HG02852 (cell line): ENCODE results near the gene PYGB.
"Not testable (repeated sequence)": the region's sequence is repeated elsewhere in the genome, so short reads cannot be mapped to it uniquely, and the experiment has no call there.

Experiments used
- ATAC-seq: cut with Tn5 transposase; IDR thresholded peaks from one replicate; pipeline ENCODE4 v1.9.1; 2021; ENCODE audit warnings: mild to moderate bottlenecking, moderate library complexity; ENCODE audit not compliant: unreplicated experiment

Gene PYGB

DNA sequence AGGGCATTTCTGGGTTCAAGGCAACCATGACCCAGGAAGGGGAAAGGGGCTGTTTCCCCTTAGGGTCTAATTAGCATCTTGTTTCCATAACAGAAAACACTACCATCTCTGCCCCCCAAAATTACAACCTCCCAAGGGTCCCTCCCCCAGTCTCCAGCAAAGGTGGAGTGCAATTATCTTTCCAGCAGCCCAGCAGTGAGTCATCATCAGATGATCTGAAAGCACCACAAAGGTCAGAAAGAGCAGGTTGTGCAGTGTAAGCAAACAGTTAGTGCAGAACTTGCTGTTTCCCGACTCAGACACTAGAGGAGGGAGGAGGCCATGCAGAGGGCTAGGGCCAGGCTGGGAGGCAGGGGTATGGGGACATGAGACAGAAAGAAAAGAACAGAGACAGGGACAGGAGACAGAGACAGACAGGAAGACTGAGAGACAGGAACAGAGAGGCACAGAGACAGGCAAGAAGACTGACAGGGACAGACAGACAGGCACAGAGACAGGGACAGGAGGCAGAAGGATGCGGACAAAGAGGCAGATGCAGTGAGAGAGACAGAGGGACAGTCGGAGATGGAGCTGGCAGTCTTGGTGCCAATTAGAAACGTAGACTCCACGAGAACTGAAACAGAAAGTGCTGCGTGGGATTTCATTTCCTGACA is 62.5 kb downstream of the PYGB start:
- ATAC-seq, result peak; percentile 88

DNA sequence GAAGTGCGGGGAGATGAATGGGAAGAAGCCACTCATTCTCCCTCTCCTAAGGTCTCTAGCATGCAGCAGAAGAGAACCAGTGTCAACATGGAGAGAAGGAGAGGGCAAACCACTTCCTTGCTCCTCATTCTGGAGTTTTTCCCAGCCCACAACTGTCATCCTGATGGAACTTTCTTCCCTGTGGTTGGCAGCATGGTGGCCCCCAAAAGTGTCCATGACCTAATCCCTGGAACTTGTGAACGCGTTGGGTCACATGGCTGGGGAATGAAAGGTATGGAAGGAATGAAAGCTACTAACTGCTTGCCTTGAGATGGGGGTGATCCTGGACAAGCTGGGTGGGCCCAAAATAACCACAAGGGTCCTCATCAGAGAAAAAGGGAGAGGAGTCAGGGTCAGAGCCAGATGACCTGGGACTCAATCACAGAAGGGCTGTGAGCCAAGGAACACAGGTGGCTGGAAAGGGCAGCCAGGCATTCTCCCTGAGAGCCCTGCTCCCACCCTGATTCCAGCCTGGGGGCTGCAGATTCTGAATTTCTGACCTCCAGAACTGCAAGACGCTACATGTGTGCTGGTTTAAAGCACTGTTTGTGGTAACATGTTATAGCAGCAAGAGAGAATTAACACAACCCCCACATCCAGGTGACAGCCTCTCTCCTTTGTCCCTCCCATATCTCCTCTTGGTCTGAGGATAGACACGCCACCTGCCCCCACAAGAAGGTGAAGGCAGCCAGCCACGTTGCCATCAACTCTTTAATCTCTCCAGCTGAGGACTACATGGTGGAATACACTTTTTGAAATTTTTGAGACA is 63.2 kb downstream of the PYGB start:
- no peak for ATAC-seq

DNA sequence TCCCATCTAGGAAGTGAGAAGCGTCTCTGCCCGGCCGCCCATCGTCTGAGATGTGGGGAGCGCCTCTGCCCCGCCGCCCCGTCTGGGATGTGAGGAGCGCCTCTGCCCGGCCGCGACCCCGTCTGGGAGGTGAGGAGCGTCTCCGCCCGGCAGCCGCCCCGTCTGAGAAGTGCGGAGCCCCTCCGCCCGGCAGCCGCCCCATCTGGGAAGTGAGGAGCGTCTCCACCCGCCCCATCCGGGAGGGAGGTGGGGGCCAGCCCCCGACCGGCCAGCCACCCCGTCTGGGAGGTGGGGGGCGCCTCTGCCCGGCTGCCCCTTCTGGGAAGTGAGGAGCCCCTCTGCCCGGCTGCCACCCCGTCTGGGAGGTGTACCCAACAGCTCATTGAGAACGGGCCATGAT is 64.8 kb downstream of the PYGB start:
- not testable (repeated sequence) for ATAC-seq

DNA sequence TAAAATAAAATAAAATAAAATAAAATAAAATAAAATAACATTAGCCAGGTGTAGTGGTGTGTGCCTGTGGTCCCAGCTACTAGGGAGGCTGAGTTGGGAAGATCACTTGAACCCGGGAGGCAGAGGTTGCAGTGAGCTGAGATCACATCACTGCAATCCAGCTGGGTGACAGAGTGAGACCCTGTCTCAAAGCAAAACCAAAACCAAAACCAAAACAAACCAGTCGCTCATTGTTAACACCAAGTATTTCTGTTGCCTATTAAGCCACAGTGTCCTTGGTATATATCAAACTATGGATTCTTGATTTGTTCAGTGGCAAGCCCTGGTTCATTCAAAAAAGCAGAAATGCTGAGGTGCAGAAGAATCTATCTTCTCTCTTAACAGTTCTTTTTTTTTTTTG is 65.7 kb downstream of the PYGB start:
- no peak for ATAC-seq

DNA sequence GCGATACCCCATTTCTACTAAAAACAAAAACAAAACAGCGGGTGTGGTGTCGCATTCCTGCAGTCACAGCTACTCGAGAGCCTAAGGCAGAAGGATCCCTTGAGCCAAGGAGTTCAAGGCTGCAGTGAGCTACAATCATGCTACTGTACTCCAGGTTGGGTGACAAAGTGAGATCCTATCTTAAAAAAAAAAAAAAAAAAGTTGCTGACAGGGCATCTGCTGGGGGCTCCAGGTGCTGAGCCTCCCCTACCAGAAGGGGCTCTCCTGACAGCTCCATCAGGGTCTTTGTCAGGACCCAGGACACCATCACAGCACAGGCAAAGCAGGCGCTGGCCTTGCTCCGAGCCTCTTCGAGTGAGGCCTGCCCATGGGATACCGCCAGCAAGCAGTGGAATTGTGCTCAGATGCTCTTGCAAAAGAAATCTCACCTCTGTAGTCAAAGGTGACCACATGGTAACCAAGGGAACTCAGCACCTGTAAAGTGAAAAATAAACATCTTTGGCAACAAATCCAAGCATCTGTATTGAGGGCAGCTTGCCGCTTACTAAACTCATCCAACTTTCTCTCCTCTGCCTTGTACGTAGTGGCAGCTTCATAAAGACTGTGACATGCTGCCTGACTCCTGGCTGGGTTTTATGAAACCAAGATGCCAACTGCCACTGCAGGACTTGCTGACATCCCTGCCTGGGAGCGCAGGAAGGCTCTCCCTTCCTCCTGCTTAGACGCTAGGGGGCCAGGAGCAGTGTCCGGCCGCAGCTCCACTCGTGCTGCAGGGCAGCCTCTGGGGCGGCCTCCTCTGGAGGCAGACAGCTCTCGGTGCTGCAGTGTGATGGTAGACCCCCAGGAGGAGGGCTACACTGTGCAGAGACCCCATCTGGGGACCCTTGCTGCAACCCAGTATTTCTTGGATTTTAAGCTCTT is 66.9 kb downstream of the PYGB start:
- no peak for ATAC-seq

DNA sequence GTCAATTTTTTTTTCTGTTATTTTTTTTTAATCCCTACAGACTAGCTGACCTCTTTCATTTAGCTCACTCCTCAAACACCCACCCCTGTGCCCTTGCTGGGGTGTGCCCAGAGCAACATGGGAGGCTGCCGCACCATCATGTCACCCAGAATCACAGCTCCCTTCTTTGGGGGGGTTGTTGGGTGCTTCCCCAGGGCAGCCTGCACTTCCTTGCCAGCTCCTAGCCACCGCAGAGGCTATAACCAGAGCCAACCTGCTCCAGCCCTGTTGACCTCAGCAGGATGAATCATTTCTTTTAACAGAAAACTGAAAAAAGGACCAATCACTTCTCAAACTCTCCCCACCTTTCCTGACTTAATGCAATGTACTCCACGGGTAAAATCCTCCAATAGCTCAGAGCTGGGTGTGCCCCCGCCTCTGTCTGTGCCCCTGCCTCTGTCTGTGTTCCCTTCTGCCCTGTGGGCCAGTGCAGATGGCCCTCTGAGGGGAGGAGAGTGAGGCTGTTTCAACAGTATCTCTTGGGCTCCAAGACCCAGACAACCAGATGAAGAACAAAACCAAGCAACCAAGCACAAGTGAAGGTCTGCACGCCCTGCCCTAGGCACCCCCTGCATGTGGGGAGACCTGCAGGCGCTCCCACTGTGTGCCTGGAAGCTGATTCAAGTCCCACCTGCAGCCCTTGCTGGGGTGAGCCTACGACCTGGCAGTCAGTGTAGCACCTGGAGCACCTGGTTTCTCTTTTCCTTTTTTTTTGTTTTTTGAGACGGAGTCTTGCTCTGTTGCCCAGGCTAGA is 67.7 kb downstream of the PYGB start:
- no peak for ATAC-seq

DNA sequence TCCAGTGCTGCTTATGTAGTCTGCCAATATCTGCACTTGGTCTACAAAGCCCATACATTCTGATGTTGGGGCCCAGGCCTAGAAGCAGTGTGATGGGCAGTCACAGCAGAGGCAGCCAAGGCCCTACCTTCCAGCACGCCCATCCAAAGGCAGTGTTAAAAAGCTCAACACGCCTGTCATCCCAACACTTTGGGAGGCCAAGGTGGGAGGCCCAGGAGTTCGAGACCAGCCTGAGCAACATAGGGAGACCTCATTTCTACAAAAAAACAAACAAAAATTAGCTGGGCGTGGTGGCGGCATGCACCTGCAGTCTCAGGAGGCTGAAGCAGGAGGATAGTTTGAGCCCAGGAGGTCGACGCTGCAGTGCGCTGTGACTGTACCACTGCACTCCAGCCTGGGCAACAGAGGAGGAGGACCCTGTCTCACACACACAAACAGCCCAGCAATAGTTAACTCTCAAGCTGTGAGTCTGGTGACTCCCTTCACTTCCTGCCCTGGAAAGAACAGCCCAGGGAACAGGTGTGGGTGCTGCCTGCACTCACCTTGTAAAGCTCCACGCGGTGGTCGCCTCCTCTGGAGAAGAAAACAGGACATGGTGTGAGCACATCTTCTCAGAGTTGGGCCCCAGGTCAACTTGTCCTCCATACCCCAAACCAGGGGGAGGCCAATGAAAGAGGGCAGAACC is 68.8 kb downstream of the PYGB start:
- ATAC-seq, result no peak

DNA sequence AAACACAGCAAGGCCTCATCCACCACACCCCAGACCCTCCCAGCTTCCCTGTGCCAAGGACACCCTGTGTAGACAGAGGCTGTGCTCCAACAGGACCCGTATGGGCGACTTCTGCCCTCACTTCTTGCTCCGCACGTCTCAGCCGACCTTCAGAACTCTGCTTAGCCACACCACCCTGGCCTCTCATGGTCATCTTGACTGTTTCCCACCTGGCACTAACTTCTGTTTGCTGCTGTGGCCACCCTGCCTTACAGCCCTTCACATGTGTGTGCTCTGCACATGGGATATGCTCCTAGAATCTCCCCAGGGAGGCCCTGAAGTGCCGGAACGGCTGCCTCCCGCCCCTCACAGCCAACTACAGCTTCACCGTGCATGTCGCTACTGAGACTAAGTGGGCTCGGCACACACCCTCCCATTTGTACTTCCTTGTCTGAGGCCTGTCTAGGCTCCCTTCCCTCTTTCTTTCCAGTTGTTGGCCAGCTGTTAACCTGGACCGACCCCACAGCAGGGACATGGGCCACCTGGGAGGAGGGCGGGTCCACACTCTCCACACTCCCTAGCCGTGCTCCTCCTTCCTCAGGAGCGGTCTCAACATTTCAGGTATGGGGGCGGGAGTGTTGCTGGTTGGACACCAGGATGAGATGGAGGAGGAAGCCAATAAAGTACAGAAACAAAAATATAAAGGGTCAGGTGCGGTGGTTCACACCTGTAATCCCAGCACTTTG is 69.6 kb downstream of the PYGB start:
- ATAC-seq, result no peak

DNA sequence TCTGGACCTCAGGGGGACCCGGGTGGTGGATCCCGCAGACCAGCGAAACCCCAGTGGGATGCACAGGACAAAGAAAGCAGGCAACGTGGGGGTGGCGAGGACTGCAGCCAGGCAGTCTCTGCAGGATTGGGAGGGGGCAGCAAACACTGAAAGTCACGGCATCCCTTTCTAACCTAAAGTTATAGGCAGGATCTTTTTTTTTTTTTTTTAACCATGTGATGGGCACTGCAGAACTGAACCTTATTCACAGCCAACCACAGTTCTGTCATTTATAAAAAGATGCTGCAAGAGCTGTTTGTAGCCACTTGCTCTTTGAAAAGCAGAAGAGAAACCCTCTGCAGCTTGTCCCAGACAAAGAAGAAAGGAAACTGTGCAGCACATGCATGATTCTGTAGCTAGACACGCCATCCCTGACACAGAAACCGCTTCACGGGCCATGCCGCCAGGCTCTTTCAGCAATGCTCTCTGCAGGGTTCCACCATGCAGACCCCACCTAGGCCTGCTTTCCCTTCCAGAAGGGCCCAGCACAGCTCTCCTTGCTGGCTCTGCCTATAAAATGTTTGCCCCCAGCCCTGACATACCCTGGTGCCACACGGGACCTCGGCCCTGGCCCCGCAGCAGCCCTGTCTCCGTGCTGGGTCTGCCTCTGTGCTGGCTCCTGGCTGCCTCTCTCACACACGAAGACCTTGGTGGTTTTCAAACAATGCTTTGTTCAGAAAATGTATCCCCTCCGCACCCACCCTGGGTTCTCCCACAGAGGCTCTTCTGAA is 70.8 kb downstream of the PYGB start:
- ATAC-seq, result peak; percentile 90

DNA sequence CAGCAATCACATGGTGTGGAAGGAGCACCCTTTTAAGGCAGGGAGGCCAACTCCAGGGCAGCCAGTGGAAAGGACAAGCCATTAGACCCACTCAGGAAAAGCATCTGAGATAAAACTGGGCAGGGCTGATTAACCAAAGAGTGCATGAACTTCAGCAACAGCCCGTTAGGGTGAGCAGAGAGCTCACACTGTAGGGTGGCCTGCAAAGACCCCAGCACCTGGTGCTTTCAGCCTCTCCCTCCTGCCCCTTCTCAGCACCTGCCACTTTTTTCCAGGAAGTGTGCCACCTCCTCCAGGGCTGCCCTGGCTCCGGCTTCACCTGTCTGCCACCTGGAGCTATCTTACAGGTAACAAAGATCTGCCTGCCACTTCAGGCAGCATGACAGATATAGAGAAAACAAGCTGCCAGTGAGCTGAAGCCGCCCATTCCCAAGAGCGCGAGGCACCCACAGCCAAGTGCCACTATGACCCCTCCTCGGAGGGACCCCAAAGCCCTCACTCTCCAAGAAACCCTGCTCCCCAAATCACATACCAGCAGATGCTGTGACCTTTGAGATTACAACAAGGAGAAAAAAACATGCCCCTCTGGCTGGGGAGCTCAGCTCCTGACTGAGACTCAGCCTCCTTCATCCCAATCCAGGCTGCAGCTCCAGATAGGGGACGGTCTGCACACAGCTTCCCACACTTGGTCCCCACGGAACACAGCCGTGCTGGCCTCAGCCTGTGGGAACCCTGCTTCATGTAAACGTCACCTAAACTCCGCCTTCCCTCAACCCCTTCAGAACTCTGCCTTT is 71.6 kb downstream of the PYGB start:
- peak; percentile 14 for ATAC-seq

DNA sequence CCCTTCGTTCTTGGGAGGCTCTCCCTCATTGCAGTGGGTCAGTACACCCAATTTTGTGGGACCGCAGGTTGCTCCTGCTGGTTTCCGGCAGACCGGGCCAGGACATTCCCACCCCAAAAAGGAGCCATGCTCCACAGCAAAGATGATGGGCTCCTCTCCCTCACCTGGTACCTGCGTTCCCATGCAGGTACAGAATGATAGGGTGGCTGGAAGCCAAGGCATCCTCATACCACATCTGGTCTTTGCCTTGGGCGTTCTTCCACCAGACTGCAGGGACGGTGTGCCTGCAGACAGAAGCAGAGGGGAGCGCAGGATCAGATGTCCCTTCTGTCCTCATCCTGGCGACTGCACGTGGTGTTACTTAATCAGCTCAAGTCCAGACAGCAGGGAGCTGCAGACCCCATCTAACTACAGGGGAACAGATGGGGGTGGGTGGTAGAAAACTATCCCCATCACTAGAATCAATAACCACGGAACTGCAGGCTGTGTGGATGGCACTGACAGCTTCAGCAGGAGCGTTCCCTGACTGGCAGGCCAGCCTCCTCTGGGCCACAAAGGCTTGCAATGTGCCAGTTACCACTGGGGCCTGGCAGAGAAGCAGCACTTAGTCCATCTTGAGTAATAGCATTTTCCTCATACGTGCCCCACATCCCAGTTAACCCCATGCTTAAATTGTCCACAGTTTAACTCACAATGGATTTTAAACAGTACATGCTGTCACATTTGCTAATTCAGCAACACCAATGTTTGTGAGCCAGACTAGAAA is 72.3 kb downstream of the PYGB start:
- no peak for ATAC-seq

DNA sequence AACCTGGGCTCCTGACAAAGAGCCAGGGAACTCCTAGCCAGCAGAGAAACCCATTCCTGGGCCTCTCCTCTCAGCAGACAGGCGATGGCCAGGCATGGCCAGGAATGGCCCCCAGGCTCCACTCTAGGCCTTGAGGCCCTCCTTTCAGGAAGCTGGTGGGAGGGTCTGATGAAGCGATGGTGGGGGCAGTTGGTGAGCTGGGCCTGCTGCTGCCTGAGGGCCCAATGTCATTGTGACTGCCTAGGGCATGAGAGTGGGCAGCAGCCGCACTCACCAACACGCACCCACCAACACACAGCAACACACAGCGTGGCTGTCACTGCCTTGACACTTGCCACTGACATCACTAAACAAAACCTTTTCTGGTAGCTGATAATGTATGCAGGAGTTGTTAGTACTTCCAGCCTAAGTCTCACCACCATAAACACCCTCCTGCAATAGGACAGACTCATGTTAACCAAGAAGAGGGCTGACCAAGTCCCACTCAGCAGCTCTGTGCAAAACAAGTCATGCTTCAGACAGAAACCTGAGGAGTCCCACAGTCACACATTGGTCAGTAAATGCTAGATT is 73.5 kb downstream of the PYGB start:
- ATAC-seq, result no peak

DNA sequence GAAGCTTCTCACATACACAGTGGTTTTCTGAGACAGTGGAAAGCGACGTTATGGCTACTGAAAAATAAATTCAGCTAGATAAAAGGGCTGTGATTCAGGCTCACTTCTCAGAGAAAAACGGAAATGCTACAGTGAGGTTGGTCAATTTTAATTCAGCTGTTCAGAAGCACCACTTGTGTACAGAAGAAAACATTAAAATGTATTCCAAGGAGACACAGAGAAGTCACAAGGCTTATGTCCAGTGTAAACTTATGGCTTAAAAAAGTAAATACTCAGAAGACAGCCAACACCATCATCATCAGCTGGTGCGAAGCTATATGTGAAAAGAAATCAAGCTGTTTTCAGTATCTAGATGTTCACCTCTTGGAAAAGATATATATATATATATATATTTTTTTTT is 74.1 kb downstream of the PYGB start:
- no peak for ATAC-seq

DNA sequence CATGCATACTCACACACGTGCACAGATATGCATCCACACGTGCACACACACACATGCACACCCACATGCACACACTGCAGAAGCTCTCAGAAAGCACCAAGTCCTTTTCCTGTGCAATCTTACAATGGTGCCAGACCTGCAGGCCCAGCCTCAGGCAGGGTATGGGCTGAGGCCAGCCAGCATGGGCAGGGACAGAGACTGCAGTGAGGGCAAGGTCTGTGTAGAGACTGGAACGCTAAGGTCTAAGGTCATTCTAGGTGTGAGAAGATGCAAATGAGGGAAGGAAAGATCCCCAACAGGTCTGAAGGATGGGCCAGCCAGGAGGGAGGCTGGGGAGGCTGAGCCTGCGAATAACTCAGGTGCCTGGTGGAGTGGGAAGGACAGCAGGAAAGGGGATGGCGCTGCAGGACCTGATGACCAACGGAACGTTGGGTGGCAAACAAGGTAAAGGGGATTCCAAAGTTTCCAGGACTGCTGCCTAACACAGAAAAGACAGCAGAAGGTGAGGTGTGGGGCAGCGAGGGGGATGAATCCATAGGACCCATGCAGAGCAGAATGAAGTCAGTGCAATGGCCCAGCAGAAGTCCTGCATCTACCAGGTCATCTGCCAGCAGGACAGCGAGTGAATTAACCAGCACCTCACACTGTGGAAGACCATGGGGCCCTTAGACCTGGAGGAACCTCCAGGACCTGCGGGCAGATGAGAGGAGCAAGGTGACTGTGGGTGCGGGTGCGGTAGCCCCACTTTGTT is 75.8 kb downstream of the PYGB start:
- no peak for ATAC-seq

DNA sequence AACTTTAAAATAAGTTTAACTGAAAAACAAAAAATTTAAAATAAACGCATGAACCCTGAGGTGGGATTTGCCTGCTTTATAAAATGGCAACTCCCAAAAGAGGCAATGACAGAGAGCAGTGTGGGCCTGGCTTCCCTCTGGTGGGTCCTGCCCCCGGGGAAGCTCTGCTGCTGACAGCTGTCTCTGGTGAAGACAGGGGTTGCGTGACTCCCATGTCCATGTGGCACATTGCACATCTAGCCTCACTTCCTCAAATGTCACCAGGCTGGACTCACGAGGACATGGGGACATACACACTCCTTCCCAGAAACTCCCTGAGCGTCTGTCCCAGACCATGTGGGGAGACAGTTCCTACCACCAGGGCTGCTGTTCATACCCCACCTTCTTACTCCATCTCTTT is 76.5 kb downstream of the PYGB start:
- no peak for ATAC-seq

DNA sequence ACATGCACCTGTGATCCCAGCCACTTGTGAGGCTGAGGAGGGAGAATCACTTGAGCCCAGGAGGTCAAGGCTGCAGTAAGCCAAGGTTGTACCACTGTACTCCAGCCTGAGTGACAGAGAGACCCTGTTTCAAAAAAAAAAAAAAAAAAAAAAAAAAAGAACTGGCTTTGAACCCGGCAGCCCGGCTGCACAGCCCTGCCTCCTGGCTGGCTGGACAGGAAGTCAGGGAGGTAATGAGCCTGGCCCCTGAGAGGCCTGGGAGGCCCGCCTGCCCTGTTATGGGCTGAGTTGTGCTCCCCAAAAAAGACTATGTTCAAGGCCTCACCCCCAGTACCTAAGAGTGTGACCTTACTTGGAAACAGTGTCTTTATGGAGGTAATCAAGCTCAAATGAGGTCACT is 77.2 kb downstream of the PYGB start:
- no peak for ATAC-seq
